Measurements from ENCODE around the gene PTGER1.
"Not testable (repeated sequence)": the region's sequence is repeated elsewhere in the genome, so short reads cannot be mapped to it uniquely, and the experiment has no call there.

Gene PTGER1

DNA sequence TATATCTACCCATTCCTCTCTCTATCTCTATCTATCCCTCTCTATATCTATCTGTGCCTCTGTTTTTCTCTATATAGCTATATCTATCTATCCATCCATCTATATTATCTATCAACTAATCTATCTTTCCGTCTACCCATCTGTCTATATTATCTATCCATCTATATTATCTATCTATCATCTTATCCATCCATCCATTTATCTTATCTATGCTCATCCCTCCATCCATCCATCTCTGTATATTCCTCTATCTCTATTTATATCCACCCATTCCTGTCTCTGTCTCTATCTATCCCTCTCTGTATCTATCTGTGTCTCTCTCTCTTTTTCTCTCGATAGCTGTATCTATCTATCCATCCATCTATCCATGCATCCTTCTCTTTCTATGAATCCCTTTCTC, 14.2 kb downstream of the PTGER1 start:
- Histone ChIP-seq H3K36me3 (replicated peaks; ENCODE audit: low read depth, low read length) (peaks cover 42% of the 10 kb centered on the region), H3K9ac (ENCODE audit: low read length) (no peak overlapping the region), H2AFZ (ENCODE audit: low read depth, low read length) (no peak overlapping the region), H3K9me3 (ENCODE audit: insufficient read depth, low read length) (no peaks in the 10 kb centered on the region), H3K27me3 (ENCODE audit: low read depth, low read length) (no peaks in the 10 kb centered on the region), H3K27ac (ENCODE audit: low read length) (no peak overlapping the region), H3K4me3 (ENCODE audit: low read length) (no peak overlapping the region), H3K4me2 (ENCODE audit: low read length) (no peak overlapping the region), H3K79me2 (ENCODE audit: low read length) (no peaks in the 10 kb centered on the region), H3K4me1 (ENCODE audit: low read length) (no peaks in the 10 kb centered on the region), H4K20me1 (ENCODE audit: insufficient read depth, low read length) (no peaks in the 10 kb centered on the region)
- no peak for TF ChIP-seq EZH2phosphoT487 (IDR thresholded peaks at IDR 0.05; ENCODE audit: low read depth)
- TF ChIP-seq, protein P1, sequence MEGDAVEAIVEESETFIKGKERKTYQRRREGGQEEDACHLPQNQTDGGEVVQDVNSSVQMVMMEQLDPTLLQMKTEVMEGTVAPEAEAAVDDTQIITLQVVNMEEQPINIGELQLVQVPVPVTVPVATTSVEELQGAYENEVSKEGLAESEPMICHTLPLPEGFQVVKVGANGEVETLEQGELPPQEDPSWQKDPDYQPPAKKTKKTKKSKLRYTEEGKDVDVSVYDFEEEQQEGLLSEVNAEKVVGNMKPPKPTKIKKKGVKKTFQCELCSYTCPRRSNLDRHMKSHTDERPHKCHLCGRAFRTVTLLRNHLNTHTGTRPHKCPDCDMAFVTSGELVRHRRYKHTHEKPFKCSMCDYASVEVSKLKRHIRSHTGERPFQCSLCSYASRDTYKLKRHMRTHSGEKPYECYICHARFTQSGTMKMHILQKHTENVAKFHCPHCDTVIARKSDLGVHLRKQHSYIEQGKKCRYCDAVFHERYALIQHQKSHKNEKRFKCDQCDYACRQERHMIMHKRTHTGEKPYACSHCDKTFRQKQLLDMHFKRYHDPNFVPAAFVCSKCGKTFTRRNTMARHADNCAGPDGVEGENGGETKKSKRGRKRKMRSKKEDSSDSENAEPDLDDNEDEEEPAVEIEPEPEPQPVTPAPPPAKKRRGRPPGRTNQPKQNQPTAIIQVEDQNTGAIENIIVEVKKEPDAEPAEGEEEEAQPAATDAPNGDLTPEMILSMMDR (IDR thresholded peaks at IDR 0.05; ENCODE audit: low read depth, low read length): no peak

DNA sequence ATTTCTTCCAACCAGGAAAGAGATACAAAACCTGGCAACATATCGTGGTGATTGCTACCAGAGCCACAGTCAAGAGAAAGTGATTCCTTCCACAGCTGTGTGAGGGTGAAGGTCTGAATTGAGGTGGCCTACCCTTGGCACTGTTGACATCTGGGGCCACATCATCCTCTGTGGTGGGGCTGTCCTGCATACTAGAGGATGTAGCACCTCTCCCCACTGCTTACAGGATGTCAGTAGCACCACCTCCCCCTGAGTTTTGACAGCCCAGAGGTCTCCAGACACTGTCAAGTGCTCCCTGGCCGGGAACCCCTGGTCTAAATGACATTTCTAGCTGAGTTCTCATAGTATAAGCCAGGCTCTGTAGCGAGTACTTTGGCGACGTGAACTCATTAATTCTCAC, 15.5 kb downstream of the PTGER1 start:
- no peak for TF ChIP-seq EZH2phosphoT487 (IDR thresholded peaks at IDR 0.05; ENCODE audit: low read depth)
- TF ChIP-seq, protein P1 (IDR thresholded peaks at IDR 0.05; ENCODE audit: low read depth, low read length): no peak
- H3K9ac ChIP-seq (ENCODE audit: low read length): no peak overlapping the region
- no peaks in the 10 kb centered on the region for H3K4me1 ChIP-seq (ENCODE audit: low read length)
- no peaks in the 10 kb centered on the region for H3K27me3 ChIP-seq (ENCODE audit: low read depth, low read length)
- no peak overlapping the region for H3K4me3 ChIP-seq (ENCODE audit: low read length)
- H3K9me3 ChIP-seq (ENCODE audit: insufficient read depth, low read length): no peaks in the 10 kb centered on the region
- no peak overlapping the region for H3K4me2 ChIP-seq (ENCODE audit: low read length)
- no peak overlapping the region for H3K27ac ChIP-seq (ENCODE audit: low read length)
- H4K20me1 ChIP-seq (ENCODE audit: insufficient read depth, low read length): no peaks in the 10 kb centered on the region
- peaks cover 37% of the 10 kb centered on the region for H3K36me3 ChIP-seq (replicated peaks; ENCODE audit: low read depth, low read length)
- H2AFZ ChIP-seq (ENCODE audit: low read depth, low read length): no peak overlapping the region
- no peaks in the 10 kb centered on the region for H3K79me2 ChIP-seq (ENCODE audit: low read length)

DNA sequence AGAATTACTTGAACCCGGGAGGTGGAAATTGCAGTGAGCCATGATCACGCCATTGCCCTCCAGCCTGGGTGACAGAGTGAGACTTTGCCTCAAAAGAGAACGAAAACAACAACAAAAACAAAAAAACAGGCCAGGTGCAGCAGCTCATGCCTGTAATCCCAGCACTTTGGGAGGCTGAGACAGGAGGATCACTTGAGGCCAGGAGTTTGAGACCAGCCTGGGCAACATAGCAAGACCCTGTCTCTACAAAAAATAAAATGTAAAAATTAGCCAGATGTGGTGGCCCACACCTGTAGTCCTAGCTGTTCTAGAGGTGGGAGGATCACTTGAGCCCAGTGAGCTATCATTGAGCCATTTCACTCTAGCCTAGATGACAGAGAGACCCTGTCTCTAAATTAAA, 22.9 kb downstream of the PTGER1 start:
- H2AFZ ChIP-seq (ENCODE audit: low read depth, low read length); H4K20me1 ChIP-seq (ENCODE audit: insufficient read depth, low read length); H3K27me3 ChIP-seq (ENCODE audit: low read depth, low read length); H3K4me3 ChIP-seq (ENCODE audit: low read length); H3K79me2 ChIP-seq (ENCODE audit: low read length); H3K4me2 ChIP-seq (ENCODE audit: low read length); H3K9me3 ChIP-seq (ENCODE audit: insufficient read depth, low read length); H3K27ac ChIP-seq (ENCODE audit: low read length); H3K4me1 ChIP-seq (ENCODE audit: low read length); H3K9ac ChIP-seq (ENCODE audit: low read length): not testable (repeated sequence)
- H3K36me3 ChIP-seq (replicated peaks; ENCODE audit: low read depth, low read length): peaks cover 44% of the 10 kb centered on the region

DNA sequence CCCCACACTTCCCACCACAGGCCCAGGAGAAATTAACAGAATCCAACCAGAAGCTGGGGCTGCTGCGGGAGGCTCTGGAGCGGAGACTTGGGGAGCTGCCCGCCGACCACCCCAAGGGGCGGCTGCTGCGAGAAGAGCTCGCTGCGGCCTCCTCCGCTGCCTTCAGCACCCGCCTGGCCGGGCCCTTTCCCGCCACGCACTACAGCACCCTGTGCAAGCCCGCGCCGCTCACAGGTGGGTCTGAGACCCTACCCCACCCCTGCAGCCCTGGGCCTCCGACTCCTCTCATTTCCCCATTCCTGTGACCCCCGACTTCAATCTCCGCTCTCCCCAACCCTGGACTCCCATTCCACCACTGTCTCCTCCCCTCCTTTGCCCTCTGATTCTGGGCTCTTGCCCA, 24.3 kb downstream of the PTGER1 start:
- Histone ChIP-seq H3K79me2 (ENCODE audit: low read length) (no peaks in the 10 kb centered on the region), H3K9ac (ENCODE audit: low read length) (no peak overlapping the region), H3K4me2 (ENCODE audit: low read length) (no peak overlapping the region), H3K4me3 (ENCODE audit: low read length) (no peak overlapping the region), H3K9me3 (ENCODE audit: insufficient read depth, low read length) (no peaks in the 10 kb centered on the region), H3K27me3 (ENCODE audit: low read depth, low read length) (no peaks in the 10 kb centered on the region), H3K4me1 (ENCODE audit: low read length) (no peaks in the 10 kb centered on the region), H3K36me3 (replicated peaks; ENCODE audit: low read depth, low read length) (peaks cover 53% of the 10 kb centered on the region), H2AFZ (ENCODE audit: low read depth, low read length) (no peak overlapping the region), H3K27ac (ENCODE audit: low read length) (no peak overlapping the region), H4K20me1 (ENCODE audit: insufficient read depth, low read length) (no peaks in the 10 kb centered on the region)
- TF ChIP-seq, protein P1 (IDR thresholded peaks at IDR 0.05; ENCODE audit: low read depth, low read length): no peak
- no peak for TF ChIP-seq EZH2phosphoT487 (IDR thresholded peaks at IDR 0.05; ENCODE audit: low read depth)

All from OCI-LY3 (cell line).